H1 (cell line): ENCODE measurements around the gene ATP9B. TPM values are rescaled to one million over a fixed set of nuclear protein-coding genes. Genes with fewer than 3 reads are reported as not detected.

Experiments
- BRCA1 ChIP-seq: IDR thresholded peaks from 2 replicates; pipeline ENCODE4 v1.6.1; 2012; ENCODE audit warnings: low read depth, low read length, improper control_type of control experiment
- EGR1 ChIP-seq: IDR thresholded peaks from 2 replicates; pipeline ENCODE4 v1.6.1; 2011; ENCODE audit warnings: low read depth, low read length, borderline replicate concordance
- FOSL1 ChIP-seq: IDR thresholded peaks from 2 replicates; pipeline ENCODE4 v1.6.1; 2011; ENCODE audit warnings: mild to moderate bottlenecking, low read depth, low read length, moderate library complexity; ENCODE audit not compliant: insufficient read depth
- JUN ChIP-seq: IDR thresholded peaks from 2 replicates; pipeline ENCODE4 v1.6.1; 2011; ENCODE audit warnings: low read depth, mild to moderate bottlenecking, improper control_type of control experiment, low read length
- JUND ChIP-seq: IDR thresholded peaks from 2 replicates; pipeline ENCODE4 v1.6.1; 2011; ENCODE audit warnings: mild to moderate bottlenecking, improper control_type of control experiment, low read length
- POLR2A ChIP-seq, 2 experiments: IDR thresholded peaks; 1 replicate in 1 of 2; 2 replicates in 1 of 2; pipeline ENCODE4 v1.6.1; 2011; ENCODE audit warnings: low read depth in 2 of 2, low read length in 2 of 2, mild to moderate bottlenecking in 2 of 2; ENCODE audit errors: control extremely low read depth in 1 of 2
- POU5F1 ChIP-seq: IDR thresholded peaks from 2 replicates; pipeline ENCODE4 v1.6.1; 2011; ENCODE audit warnings: low read depth, mild to moderate bottlenecking, low read length, moderate library complexity
- RAD21 ChIP-seq, 2 experiments: IDR thresholded peaks in 1 of 2; conservative IDR thresholded peaks in 1 of 2; 2 replicates each; pipeline ENCODE4 v1.6.1; 2011; ENCODE audit warnings: low read depth in 2 of 2, low read length in 2 of 2, improper control_type of control experiment in 1 of 2, inconsistent platforms in 1 of 2, mild to moderate bottlenecking in 1 of 2, moderate library complexity in 1 of 2
- RXRA ChIP-seq: IDR thresholded peaks from 2 replicates; pipeline ENCODE4 v1.6.1; 2011; ENCODE audit warnings: low read depth, mild to moderate bottlenecking, low read length, moderate library complexity; ENCODE audit not compliant: insufficient read depth
- SP2 ChIP-seq: IDR thresholded peaks from 2 replicates; pipeline ENCODE4 v1.6.1; 2012; ENCODE audit warnings: mild to moderate bottlenecking, low read length, inconsistent platforms
- SRF ChIP-seq: IDR thresholded peaks from 2 replicates; pipeline ENCODE4 v1.6.1; 2011; ENCODE audit warnings: mild to moderate bottlenecking, low read depth, low read length, moderate library complexity
- SUZ12 ChIP-seq: fragments of 200-600 bp; sonication (generic); IDR thresholded peaks from 2 replicates; pipeline ENCODE4 v1.6.1; 2012; ENCODE audit warnings: mild to moderate bottlenecking, inconsistent platforms, low read length, moderate library complexity, mixed read lengths
- TAF7 ChIP-seq: optimal IDR thresholded peaks from 2 replicates; pipeline ENCODE3; 2011; ENCODE audit warnings: low read depth, mild to moderate bottlenecking, inconsistent platforms, low read length, moderate library complexity, borderline replicate concordance
- YY1 ChIP-seq: IDR thresholded peaks from 2 replicates; pipeline ENCODE4 v1.6.1; 2011; ENCODE audit warnings: low read depth, mild to moderate bottlenecking, low read length
- polyA plus RNA-seq, 7 experiments: library from polyadenylated mRNA; depleted of rRNA in 3 of 7; stranded (reverse) in 5 of 7; unstranded in 2 of 7; fragments of >200 nt in 5 of 7; fragments of 200-250 nt in 2 of 7; gene quantifications; 1 replicate in 5 of 7; 2 replicates in 1 of 7; 4 replicates in 1 of 7; pipeline versions ENCODE4 v1.2.1 to v1.2.3, GENCODE V29; 2011 to 2013; ENCODE audit warnings: missing spikeins in 2 of 7, mixed read lengths in 2 of 7
- total RNA-seq: library from RNA; stranded (reverse); fragmentation: NEBNext Ultra II Directional; extraction: Animal tissue kit (Norgen Biotek cat#: 25700); gene quantifications from 2 replicates; pipeline ENCODE4 v1.2.1, GENCODE V29; 2021
- TF ChIP-seq, protein P1 (sequence below): IDR thresholded peaks from 2 replicates; pipeline ENCODE4 v1.6.1; 2012; ENCODE audit warnings: inconsistent platforms
- TF ChIP-seq, protein P2 (sequence below): IDR thresholded peaks from 2 replicates; pipeline ENCODE4 v1.6.1; 2012; ENCODE audit warnings: low read length, inconsistent platforms
- TF ChIP-seq, protein P3 (sequence below), 3 experiments: IDR thresholded peaks; 1 replicate in 2 of 3; 2 replicates in 1 of 3; pipeline versions ENCODE4 v1.5.1 to v1.6.1; 2011; ENCODE audit warnings: low read length in 3 of 3, mild to moderate bottlenecking in 3 of 3, inconsistent platforms in 2 of 3, low read depth in 1 of 3, moderate library complexity in 1 of 3; ENCODE audit not compliant: insufficient read depth in 1 of 3; ENCODE audit errors: control extremely low read depth in 1 of 3
- TF ChIP-seq, protein P4 (sequence below): IDR thresholded peaks from 2 replicates; pipeline ENCODE4 v1.6.1; 2011; ENCODE audit warnings: low read depth, mild to moderate bottlenecking, low read length; ENCODE audit not compliant: insufficient read depth

Gene ATP9B
- total and polyA plus RNA-seq, 2 of the 8 experiments (the other 6 are each of a cell fraction or from before 2014, with no cell fraction given): 15.1 to 21.7 TPM

DNA sequence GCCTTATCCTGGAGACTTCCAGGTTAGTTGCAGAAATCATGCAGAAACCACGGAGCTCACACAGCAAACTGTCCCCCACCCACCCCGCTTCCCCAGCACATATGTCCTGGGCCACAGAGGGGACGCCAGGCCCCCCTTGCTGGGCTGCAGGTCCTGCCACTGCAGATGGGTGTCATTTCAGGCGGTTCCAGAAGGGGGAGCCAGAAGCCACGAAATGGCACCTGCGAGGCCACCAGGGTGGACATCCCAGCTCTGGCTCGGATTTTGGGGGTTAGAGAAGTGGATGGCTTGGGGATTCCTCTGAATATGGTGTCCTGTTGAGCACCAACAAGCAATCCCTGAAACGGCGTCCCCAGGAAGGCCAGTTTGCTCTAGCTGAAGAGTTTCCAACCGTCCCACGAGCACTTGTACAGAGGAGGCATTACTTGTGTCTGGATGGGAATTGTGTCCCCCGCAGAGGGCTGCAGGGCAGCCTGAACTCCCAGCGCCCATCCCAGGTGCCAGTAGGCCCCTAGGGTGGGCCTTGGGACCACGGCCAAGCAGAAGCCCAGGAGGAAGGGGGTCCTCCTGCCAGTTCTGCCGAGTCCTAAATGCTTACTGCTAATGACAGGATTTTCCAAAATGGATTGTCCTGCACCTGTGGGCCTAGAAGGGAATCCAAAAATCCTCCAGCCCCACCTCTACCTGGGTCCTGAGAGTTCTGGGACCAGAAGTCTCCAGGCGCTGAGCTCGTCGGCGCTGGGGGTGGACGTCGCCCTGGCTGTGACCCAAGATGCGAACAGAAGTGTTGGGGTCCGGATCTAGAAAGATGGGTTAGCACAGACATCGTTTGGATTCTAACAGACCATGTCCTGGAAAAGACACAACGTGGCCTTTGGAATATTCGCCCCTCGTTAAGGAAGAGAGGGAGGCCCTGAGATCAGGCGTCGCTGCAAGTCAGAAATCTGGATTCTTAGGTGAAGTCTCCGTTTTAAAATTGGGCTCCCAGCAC lies 311.9 kb downstream of the ATP9B start (continued):
- TF ChIP-seq, protein P1, sequence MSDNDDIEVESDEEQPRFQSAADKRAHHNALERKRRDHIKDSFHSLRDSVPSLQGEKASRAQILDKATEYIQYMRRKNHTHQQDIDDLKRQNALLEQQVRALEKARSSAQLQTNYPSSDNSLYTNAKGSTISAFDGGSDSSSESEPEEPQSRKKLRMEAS: 0 out of 2 replicates have a peak, but pooled peaks have one; percentile 10
- TF ChIP-seq BRCA1: no peak
- peak; percentile 20; the same call in 1 of the 2 replicates for TF ChIP-seq YY1
- TF ChIP-seq, protein P2, sequence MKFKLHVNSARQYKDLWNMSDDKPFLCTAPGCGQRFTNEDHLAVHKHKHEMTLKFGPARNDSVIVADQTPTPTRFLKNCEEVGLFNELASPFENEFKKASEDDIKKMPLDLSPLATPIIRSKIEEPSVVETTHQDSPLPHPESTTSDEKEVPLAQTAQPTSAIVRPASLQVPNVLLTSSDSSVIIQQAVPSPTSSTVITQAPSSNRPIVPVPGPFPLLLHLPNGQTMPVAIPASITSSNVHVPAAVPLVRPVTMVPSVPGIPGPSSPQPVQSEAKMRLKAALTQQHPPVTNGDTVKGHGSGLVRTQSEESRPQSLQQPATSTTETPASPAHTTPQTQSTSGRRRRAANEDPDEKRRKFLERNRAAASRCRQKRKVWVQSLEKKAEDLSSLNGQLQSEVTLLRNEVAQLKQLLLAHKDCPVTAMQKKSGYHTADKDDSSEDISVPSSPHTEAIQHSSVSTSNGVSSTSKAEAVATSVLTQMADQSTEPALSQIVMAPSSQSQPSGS: no peak
- no peak for TF ChIP-seq SRF
- TF ChIP-seq TAF7: no peak
- no peak for TF ChIP-seq FOSL1
- TF ChIP-seq, protein P3, sequence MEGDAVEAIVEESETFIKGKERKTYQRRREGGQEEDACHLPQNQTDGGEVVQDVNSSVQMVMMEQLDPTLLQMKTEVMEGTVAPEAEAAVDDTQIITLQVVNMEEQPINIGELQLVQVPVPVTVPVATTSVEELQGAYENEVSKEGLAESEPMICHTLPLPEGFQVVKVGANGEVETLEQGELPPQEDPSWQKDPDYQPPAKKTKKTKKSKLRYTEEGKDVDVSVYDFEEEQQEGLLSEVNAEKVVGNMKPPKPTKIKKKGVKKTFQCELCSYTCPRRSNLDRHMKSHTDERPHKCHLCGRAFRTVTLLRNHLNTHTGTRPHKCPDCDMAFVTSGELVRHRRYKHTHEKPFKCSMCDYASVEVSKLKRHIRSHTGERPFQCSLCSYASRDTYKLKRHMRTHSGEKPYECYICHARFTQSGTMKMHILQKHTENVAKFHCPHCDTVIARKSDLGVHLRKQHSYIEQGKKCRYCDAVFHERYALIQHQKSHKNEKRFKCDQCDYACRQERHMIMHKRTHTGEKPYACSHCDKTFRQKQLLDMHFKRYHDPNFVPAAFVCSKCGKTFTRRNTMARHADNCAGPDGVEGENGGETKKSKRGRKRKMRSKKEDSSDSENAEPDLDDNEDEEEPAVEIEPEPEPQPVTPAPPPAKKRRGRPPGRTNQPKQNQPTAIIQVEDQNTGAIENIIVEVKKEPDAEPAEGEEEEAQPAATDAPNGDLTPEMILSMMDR (IDR thresholded peaks at IDR 0.05; ENCODE audit: control extremely low read depth in 1 of 3, insufficient read depth in 1 of 3, low read depth in 1 of 3, low read length in 3 of 3): peak in 2 of 3 experiments; percentile 89 to 92; a peak in 3 of 4 replicates
- no peak for TF ChIP-seq SP2
- TF ChIP-seq RAD21 (IDR thresholded peaks at IDR 0.05 in 1 of 2, conservative IDR thresholded peaks at IDR 0.05 in 1 of 2; ENCODE audit: low read depth in 2 of 2, low read length in 2 of 2): peak; percentile 97 to 98
- TF ChIP-seq, protein P4, sequence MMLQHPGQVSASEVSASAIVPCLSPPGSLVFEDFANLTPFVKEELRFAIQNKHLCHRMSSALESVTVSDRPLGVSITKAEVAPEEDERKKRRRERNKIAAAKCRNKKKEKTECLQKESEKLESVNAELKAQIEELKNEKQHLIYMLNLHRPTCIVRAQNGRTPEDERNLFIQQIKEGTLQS: no peak
- no peak for TF ChIP-seq RXRA
- TF ChIP-seq JUND: no peak
- no peak for TF ChIP-seq POLR2A (IDR thresholded peaks at IDR 0.05; ENCODE audit: control extremely low read depth in 1 of 2, low read depth in 2 of 2, low read length in 2 of 2)
- no peak for TF ChIP-seq POU5F1
- TF ChIP-seq EGR1: no peak
- TF ChIP-seq SUZ12: no peak
- TF ChIP-seq JUN: no peak
